H1 (cell line): Measurements from ENCODE around the gene TFAP2B. TPM values are rescaled to one million over a fixed set of nuclear protein-coding genes. Genes with fewer than 3 reads are reported as not detected.
A peak's percentile ranks its signal among the peaks of the same experiment; 100 is the strongest.

Experiments
- CTCF ChIA-PET: fragments of 300-600 bp; sonication (Branson Sonifier 250); formaldehyde crosslinking; loops from one replicate; lab custom pipeline; 2021; ENCODE audit not compliant: partially characterized antibody; lab: Charles Lee
- POLR2A ChIA-PET: fragments of 300-600 bp; sonication (Branson Sonifier 250); formaldehyde crosslinking; loops from one replicate; lab custom pipeline; 2021; ENCODE audit warnings: inconsistent platforms; ENCODE audit not compliant: partially characterized antibody; lab: Charles Lee
- DNase-seq, 2 experiments: peaks; one replicate each; pipeline versions ENCODE4 v3.0.0 to v3.0.0-alpha.2; 2010 to 2022; ENCODE audit warnings: low spot score in 2 of 2, low read depth in 1 of 2, mixed read lengths in 1 of 2
- FAIRE-seq: peaks from 2 replicates; lab custom pipeline; 2011; peaks lifted over from hg19 to GRCh38; lab: Jason Lieb, UNC
- H2AFZ ChIP-seq: 2 replicates; pipeline ENCODE4 v1.8.1; 2012; ENCODE audit warnings: low read length, inconsistent platforms
- H2AK5ac ChIP-seq: 2 replicates; pipeline ENCODE4 v1.6.1; 2013; ENCODE audit warnings: low read depth, low read length
- H2BK120ac ChIP-seq: replicated peaks from 2 replicates; pipeline ENCODE3; 2013; ENCODE audit warnings: low read depth, low read length, inconsistent platforms
- H2BK12ac ChIP-seq: 2 replicates; pipeline ENCODE4 v1.6.1; 2013; ENCODE audit warnings: low read depth, low read length
- H2BK15ac ChIP-seq: 2 replicates; pipeline ENCODE4 v1.6.1; 2013; ENCODE audit warnings: low read length
- H2BK20ac ChIP-seq: 2 replicates; pipeline ENCODE4 v1.6.1; 2013; ENCODE audit warnings: low read length
- H2BK5ac ChIP-seq: 2 replicates; pipeline ENCODE4 v1.6.1; 2013; ENCODE audit warnings: low read depth, low read length
- H3K14ac ChIP-seq: 2 replicates; pipeline ENCODE4 v1.6.1; 2013; ENCODE audit warnings: inconsistent platforms; ENCODE audit not compliant: insufficient read length
- H3K18ac ChIP-seq: 2 replicates; pipeline ENCODE4 v1.6.1; 2013; ENCODE audit warnings: low read length; ENCODE audit errors: extremely low read depth
- H3K23ac ChIP-seq: 2 replicates; pipeline ENCODE4 v1.6.1; 2013; ENCODE audit warnings: inconsistent platforms; ENCODE audit not compliant: insufficient read length
- H3K23me2 ChIP-seq: 2 replicates; pipeline ENCODE4 v1.6.1; 2013; ENCODE audit warnings: low read depth, low read length
- H3K27ac ChIP-seq: 2 replicates; pipeline ENCODE4 v1.6.1; 2011; ENCODE audit warnings: low read depth, low read length, inconsistent platforms
- H3K27me3 ChIP-seq, 4 experiments: replicated peaks in 1 of 4; 1 replicate in 1 of 4; 2 replicates in 3 of 4; pipeline versions ENCODE4 v1.6.1 to v1.8.1; 2011 to 2013; ENCODE audit warnings: low read length in 3 of 4, mild to moderate bottlenecking in 3 of 4, inconsistent platforms in 2 of 4, mixed read lengths in 2 of 4, moderate library complexity in 1 of 4; ENCODE audit not compliant: control insufficient read depth in 3 of 4, insufficient read depth in 3 of 4; ENCODE audit errors: extremely low read depth in 1 of 4
- H3K36me3 ChIP-seq, 4 experiments: 2 replicates each; pipeline versions ENCODE4 v1.6.1 to v1.8.1; 2011 to 2013; ENCODE audit warnings: mild to moderate bottlenecking in 4 of 4, low read length in 3 of 4, moderate library complexity in 2 of 4, control low read depth in 1 of 4, inconsistent platforms in 1 of 4; ENCODE audit not compliant: insufficient read depth in 4 of 4, control insufficient read depth in 2 of 4
- H3K4ac ChIP-seq: replicated peaks from 2 replicates; pipeline ENCODE3; 2013; ENCODE audit warnings: low read length, low read depth, mixed read lengths, inconsistent platforms; ENCODE audit not compliant: insufficient read length
- H3K4me1 ChIP-seq, 4 experiments: replicated peaks in 1 of 4; 1 replicate in 1 of 4; 2 replicates in 3 of 4; pipeline versions ENCODE4 v1.6.1 to v1.8.1; 2011 to 2013; ENCODE audit warnings: low read length in 3 of 4, inconsistent platforms in 2 of 4, mixed read lengths in 1 of 4; ENCODE audit not compliant: insufficient read depth in 4 of 4, control insufficient read depth in 3 of 4
- H3K4me2 ChIP-seq, 2 experiments: 2 replicates each; pipeline versions ENCODE4 v1.6.1 to v1.8.1; 2011 to 2013; ENCODE audit warnings: low read depth in 2 of 2, low read length in 2 of 2, control low read depth in 1 of 2, inconsistent platforms in 1 of 2, mild to moderate bottlenecking in 1 of 2; ENCODE audit not compliant: insufficient read depth in 1 of 2
- H3K4me3 ChIP-seq, 4 experiments: fragments of 200-600, 300-600 bp in 1 of 4; sonication (generic), shearing (Covaris generic), sonication (Bioruptor Twin) in 1 of 4; 2 replicates each; pipeline versions ENCODE4 v1.5.1 to v1.8.1; 2011 to 2016; ENCODE audit warnings: low read length in 4 of 4, low read depth in 3 of 4, control low read depth in 2 of 4, inconsistent platforms in 2 of 4, mild to moderate bottlenecking in 2 of 4, mixed read lengths in 1 of 4, moderate library complexity in 1 of 4; ENCODE audit not compliant: insufficient read depth in 2 of 4; ENCODE audit errors: extremely low read depth in 1 of 4
- H3K56ac ChIP-seq: replicated peaks from 2 replicates; pipeline ENCODE3; 2013; ENCODE audit warnings: low read depth, mild to moderate bottlenecking, mixed read lengths, low read length, inconsistent platforms; ENCODE audit not compliant: insufficient read length
- H3K79me1 ChIP-seq: 2 replicates; pipeline ENCODE4 v1.6.1; 2013; ENCODE audit warnings: low read depth, low read length, control low read depth
- H3K79me2 ChIP-seq, 2 experiments: 2 replicates each; pipeline versions ENCODE4 v1.6.1 to v1.8.1; 2012 to 2013; ENCODE audit warnings: low read length in 2 of 2, mild to moderate bottlenecking in 2 of 2, inconsistent platforms in 1 of 2; ENCODE audit not compliant: insufficient read depth in 2 of 2, control insufficient read depth in 1 of 2
- H3K9ac ChIP-seq, 4 experiments: replicated peaks in 1 of 4; 1 replicate in 1 of 4; 2 replicates in 3 of 4; pipeline versions ENCODE4 v1.6.1 to v1.8.1; 2011 to 2013; ENCODE audit warnings: low read depth in 3 of 4, low read length in 3 of 4, control low read depth in 2 of 4, mild to moderate bottlenecking in 2 of 4, moderate library complexity in 2 of 4, inconsistent platforms in 1 of 4; ENCODE audit errors: extremely low read depth in 1 of 4
- H3K9me3 ChIP-seq, 2 experiments: 2 replicates each; pipeline versions ENCODE4 v1.6.1 to v1.8.1; 2012 to 2013; ENCODE audit warnings: mild to moderate bottlenecking in 2 of 2, moderate library complexity in 2 of 2, control low read depth in 1 of 2, inconsistent platforms in 1 of 2, low read depth in 1 of 2, low read length in 1 of 2, mixed read lengths in 1 of 2; ENCODE audit not compliant: insufficient read depth in 2 of 2
- H4K20me1 ChIP-seq, 2 experiments: replicated peaks in 1 of 2; 2 replicates each; pipeline versions ENCODE3 to v1.8.1; 2011 to 2013; ENCODE audit warnings: inconsistent platforms in 2 of 2, low read length in 2 of 2, mild to moderate bottlenecking in 1 of 2; ENCODE audit not compliant: insufficient read depth in 2 of 2, control insufficient read depth in 1 of 2
- H4K5ac ChIP-seq: 2 replicates; pipeline ENCODE4 v1.6.1; 2013; ENCODE audit warnings: low read length, low read depth, mixed read lengths, inconsistent platforms; ENCODE audit not compliant: insufficient read length
- H4K8ac ChIP-seq: 2 replicates; pipeline ENCODE4 v1.8.0; 2013; ENCODE audit warnings: mild to moderate bottlenecking, moderate library complexity, low read length, inconsistent platforms; ENCODE audit not compliant: insufficient read depth; ENCODE audit errors: extremely low read depth
- H4K91ac ChIP-seq: replicated peaks from 2 replicates; pipeline ENCODE3; 2013; ENCODE audit warnings: low read length, mixed read lengths, inconsistent platforms; ENCODE audit not compliant: insufficient read length
- EZH2 ChIP-seq: fragments of 200-600 bp; sonication (generic); IDR thresholded peaks from 2 replicates; pipeline ENCODE4 v1.7.1; 2012; ENCODE audit warnings: low read depth, mild to moderate bottlenecking, moderate library complexity, low read length, inconsistent platforms; ENCODE audit not compliant: severe bottlenecking
- KDM5A ChIP-seq: fragments of 200-600 bp; IDR thresholded peaks from 2 replicates; pipeline ENCODE4 v1.7.1; 2012; ENCODE audit warnings: mild to moderate bottlenecking, low read length, inconsistent platforms, mixed read lengths
- RNF2 ChIP-seq: fragments of 200-900, 300-1000 bp; sonication (generic); IDR thresholded peaks from 2 replicates; pipeline ENCODE4 v1.7.1; 2016; ENCODE audit warnings: borderline replicate concordance, low read depth, mild to moderate bottlenecking, antibody characterized with exemption, low read length; ENCODE audit not compliant: poor library complexity, severe bottlenecking; ENCODE audit errors: missing control alignments
- SUZ12 ChIP-seq: fragments of 200-600 bp; sonication (generic); IDR thresholded peaks from 2 replicates; pipeline ENCODE4 v1.6.1; 2012; ENCODE audit warnings: mild to moderate bottlenecking, inconsistent platforms, low read length, moderate library complexity, mixed read lengths
- WGBS, 2 experiments: shearing (Covaris generic) in 1 of 2; methylation state at CpG; one replicate each; pipeline versions ENCODE4 v1.1.6 to v1.1.7; 2013 to 2015; ENCODE audit warnings: low lambda C conversion rate in 2 of 2, mixed read lengths in 2 of 2, inconsistent platforms in 1 of 2, low coverage in 1 of 2, missing lambda C conversion rate in 1 of 2; ENCODE audit not compliant: insufficient replicate concordance in 2 of 2, insufficient coverage in 1 of 2, insufficient read length in 1 of 2; ENCODE audit errors: extremely low coverage in 1 of 2, missing lambda C conversion rate in 1 of 2; 5-methylcytosine and 5-hydroxymethylcytosine counted together
- polyA plus RNA-seq, 7 experiments: library from polyadenylated mRNA; depleted of rRNA in 3 of 7; stranded (reverse) in 5 of 7; unstranded in 2 of 7; fragments of >200 nt in 5 of 7; fragments of 200-250 nt in 2 of 7; gene quantifications; 1 replicate in 5 of 7; 2 replicates in 1 of 7; 4 replicates in 1 of 7; pipeline versions ENCODE4 v1.2.1 to v1.2.3, GENCODE V29; 2011 to 2013; ENCODE audit warnings: missing spikeins in 2 of 7, mixed read lengths in 2 of 7
- total RNA-seq: library from RNA; stranded (reverse); fragmentation: NEBNext Ultra II Directional; extraction: Animal tissue kit (Norgen Biotek cat#: 25700); gene quantifications from 2 replicates; pipeline ENCODE4 v1.2.1, GENCODE V29; 2021

TFAP2B gene
- total and polyA plus RNA-seq, 2 of the 8 experiments (the other 6 are each of a cell fraction or from before 2014, with no cell fraction given) = not detected

- no peak for FAIRE-seq
- no peaks in the 10 kb centered on the region for H3K9me3 ChIP-seq
- no peak overlapping the region for H3K27ac ChIP-seq
- H3K4me3 ChIP-seq = peak overlapping the region in 1 of 4 experiments; percentile 5; a peak in 1 of 8 replicates
- H2BK15ac ChIP-seq = no peak overlapping the region
- peaks cover 2 to 14% (median 5%) of the 10 kb centered on the region in 4 experiments; a peak in 4 of 7 replicates for H3K4me1 ChIP-seq
- H4K5ac ChIP-seq = no peak overlapping the region
- H2BK20ac ChIP-seq = no peak overlapping the region
- H2BK5ac ChIP-seq = no peak overlapping the region
- no peak overlapping the region for H3K9ac ChIP-seq
- no peak overlapping the region for H3K14ac ChIP-seq
- DNase-seq = no peak
- peaks cover 5 to 13% of the 10 kb centered on the region in 2 experiments for H4K20me1 ChIP-seq
- no peak overlapping the region for H2AFZ ChIP-seq
- TF ChIP-seq KDM5A (no peak), RNF2 (peak; percentile 94), SUZ12 (peak; percentile 94), EZH2 (peak; percentile 77)
- H2AK5ac ChIP-seq = no peak overlapping the region
- no peaks in the 10 kb centered on the region for H3K23me2 ChIP-seq
- no peak overlapping the region for H4K8ac ChIP-seq
- H3K27me3 ChIP-seq = peaks cover 82 to 97% (median 89%) of the 10 kb centered on the region in 4 experiments
- no peak overlapping the region for H3K18ac ChIP-seq
- no peak overlapping the region for H3K4ac ChIP-seq
- no peaks in the 10 kb centered on the region for H3K79me2 ChIP-seq
- no peak overlapping the region for H4K91ac ChIP-seq
- POLR2A ChIA-PET = interaction anchor here (1.0 kb wide), 1 partner anchor 8 kb away, joined by 3 read pairs; no protein-coding TSS in a partner anchor
- H3K4me2 ChIP-seq = 0 out of 4 replicates have a peak overlapping the region, but pooled peaks of 1 of the 2 experiments have one; percentile 15
- CTCF ChIA-PET = interaction anchor here (2.1 kb wide), 1 partner anchor 13 kb away, joined by 5 read pairs; no protein-coding TSS in a partner anchor
- H3K79me1 ChIP-seq = no peaks in the 10 kb centered on the region
- no peak overlapping the region for H2BK120ac ChIP-seq
- H3K23ac ChIP-seq = no peak overlapping the region
- H2BK12ac ChIP-seq = no peak overlapping the region
- 11% methylated on average over 22 of the region's 22 CpGs; no CpG with 5 or more reads in 1 of the 2 experiments for WGBS, 2 experiments
- no peaks in the 10 kb centered on the region for H3K36me3 ChIP-seq
- no peak overlapping the region for H3K56ac ChIP-seq
Observed at GRCh38 chr6:50836231-50836630, 17.6 kb downstream of the TFAP2B start.
